HG03558 (cell line): ENCODE results near the gene IREB2.

Source experiments
- ATAC-seq: cut with Tn5 transposase; IDR thresholded peaks from one replicate; pipeline ENCODE4 v1.9.1; 2021; ENCODE audit warnings: moderate number of reproducible peaks; ENCODE audit not compliant: unreplicated experiment; ENCODE audit errors: extremely low read depth

Gene IREB2

DNA sequence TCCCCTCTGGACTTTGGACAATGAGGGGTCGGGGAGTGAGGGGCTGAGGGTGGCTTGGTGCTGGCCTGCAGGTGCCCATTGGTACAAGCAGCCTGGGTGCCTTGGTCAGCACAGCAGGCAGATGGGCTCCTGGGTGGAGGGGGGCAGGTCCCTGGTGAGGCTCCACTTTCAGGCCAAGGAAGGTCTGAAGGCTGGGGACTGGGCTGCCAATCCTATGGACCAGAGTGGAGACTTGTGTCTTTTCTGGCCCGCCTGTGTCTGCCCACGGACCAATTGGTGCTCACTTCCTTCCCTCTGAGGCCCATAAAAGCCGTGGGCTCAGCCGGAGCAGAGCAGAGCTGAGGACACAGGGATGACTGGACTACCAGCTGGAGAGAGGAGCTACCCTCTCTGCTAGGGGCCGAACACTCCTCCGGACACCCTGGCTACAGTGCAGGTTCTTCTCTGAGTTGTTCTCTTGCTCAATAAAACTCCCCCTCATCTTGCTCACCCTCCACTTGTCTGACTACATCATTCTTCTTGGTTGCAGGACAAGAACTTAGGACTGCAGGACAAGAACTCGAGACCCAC is 31.9 kb upstream of the IREB2 start:
- no peak for ATAC-seq

GRCh38 chr15:78407608-78408354 is 30.2 kb upstream of the IREB2 start:
- ATAC-seq, result no peak

GRCh38 chr15:78408355-78408640 is 29.7 kb upstream of the IREB2 start:
- no peak for ATAC-seq

GRCh38 chr15:78408961-78409360 is 29.1 kb upstream of the IREB2 start:
- no peak for ATAC-seq

DNA sequence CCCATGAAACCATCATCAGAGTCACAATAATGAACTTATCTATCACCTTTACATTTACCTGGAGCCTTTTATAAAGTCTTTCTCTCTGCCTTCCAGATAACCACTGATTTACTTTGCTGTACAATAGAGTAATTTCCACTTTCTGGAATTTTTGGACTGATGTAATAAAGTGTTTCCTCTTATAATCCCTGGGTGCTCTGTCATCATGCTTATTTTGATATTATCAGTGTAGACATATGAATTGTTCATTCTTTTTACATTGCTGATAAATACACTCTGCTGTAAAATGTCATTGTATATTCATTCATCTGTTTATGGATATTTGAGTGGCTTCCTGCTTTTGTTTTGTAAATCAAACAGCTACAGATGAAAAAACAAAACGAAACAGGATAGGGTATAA is 27.0 kb upstream of the IREB2 start:
- no peak for ATAC-seq

DNA sequence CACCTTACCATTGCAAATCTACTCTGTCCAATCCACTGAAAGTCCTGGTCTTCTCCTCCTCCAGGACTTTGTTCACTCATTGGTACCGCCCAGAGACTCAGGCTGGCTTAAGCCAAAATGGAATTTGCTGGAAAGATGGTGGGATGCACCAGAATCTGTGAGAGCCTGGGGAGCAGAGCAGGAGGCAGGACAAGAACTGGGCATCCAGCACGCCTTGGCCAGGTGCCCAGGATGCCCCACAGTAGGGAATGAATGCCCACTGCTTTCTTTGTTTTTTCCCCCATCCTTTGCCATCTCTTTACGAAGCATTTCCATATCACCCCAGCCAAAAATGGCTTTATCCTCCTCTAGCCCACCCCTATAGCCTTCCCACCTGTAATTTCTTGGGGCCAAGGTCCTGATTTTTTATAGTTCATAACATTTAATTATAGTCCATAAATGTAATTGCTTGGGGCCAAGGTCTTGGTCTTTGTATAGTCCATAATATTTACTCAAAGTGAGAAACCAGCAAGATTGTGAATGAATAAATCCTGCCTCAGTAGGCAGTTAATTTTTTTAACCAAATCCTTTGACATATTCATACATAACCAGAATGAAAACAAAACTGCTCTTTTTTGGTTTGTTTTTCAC is 23.3 kb upstream of the IREB2 start:
- ATAC-seq, result no peak

- no peak for ATAC-seq
Measured at GRCh38 chr15:78415284-78415683, 22.7 kb upstream of the IREB2 start.

DNA sequence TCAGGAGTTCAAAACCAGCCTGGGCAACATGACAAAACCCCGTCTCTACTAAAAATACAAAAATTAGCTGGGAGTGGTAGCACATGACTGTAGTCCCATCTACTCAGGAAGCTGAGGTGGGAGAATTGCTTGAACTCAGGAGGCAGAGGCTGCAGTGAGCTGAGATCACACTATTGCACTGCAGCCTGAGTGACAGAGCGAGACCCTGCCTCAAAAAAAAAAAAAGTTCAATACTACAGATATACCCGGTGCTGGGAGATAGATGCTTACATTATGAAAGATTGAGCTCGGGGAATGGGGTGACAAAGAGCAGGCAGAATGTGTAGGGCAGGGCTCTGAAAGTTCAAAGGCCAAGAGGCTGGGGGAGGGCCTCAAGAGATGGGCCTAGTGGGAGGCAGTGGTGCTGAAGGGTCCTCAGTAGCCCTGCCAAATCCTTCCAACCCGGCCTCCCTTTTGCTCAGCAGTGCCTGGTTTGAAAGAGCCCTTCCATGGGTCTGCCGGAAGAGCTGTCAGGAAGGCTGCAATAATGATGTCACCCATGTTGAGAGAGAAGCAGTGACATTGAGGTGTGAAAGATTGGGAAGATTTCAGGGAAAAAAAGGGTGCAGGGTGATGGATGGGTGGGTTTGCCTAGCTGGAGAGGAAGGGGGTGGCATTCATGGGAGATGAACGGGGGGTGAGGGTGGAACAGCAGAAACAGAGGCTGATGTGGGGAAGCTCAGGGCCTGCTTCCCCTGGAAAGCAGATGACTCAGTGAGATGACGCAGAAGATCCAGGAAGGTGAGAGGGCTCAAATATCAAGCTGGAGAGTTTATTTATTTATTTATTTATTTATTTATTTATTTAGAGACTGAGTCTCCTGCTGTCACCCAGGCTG is 20.0 kb upstream of the IREB2 start:
- no peak for ATAC-seq

- no peak for ATAC-seq
Measured at GRCh38 chr15:78418686-78419085, 19.3 kb upstream of the IREB2 start.

GRCh38 chr15:78419367-78419766 is 18.6 kb upstream of the IREB2 start:
- ATAC-seq, result no peak

DNA sequence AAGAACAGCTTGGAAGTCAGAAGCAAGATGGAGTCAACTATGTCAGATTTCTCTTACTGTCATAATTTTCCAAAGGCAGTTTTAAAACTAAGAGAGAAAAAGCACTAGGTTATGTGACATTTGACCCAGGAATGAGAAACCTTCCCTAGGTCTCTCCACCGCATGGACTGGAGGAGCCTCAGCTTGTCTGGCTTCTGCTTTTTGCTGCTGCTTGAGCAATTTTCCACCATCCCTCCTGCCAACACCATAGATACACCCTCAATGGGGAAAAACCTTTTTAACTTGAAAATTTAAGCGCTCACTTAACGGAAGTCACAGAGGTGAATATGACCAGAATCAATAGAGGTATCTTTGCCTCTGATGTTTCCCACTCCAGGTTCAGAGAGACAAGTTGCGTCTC is 17.8 kb upstream of the IREB2 start:
- no peak for ATAC-seq

GRCh38 chr15:78420766-78421165 is 17.2 kb upstream of the IREB2 start:
- no peak for ATAC-seq

DNA sequence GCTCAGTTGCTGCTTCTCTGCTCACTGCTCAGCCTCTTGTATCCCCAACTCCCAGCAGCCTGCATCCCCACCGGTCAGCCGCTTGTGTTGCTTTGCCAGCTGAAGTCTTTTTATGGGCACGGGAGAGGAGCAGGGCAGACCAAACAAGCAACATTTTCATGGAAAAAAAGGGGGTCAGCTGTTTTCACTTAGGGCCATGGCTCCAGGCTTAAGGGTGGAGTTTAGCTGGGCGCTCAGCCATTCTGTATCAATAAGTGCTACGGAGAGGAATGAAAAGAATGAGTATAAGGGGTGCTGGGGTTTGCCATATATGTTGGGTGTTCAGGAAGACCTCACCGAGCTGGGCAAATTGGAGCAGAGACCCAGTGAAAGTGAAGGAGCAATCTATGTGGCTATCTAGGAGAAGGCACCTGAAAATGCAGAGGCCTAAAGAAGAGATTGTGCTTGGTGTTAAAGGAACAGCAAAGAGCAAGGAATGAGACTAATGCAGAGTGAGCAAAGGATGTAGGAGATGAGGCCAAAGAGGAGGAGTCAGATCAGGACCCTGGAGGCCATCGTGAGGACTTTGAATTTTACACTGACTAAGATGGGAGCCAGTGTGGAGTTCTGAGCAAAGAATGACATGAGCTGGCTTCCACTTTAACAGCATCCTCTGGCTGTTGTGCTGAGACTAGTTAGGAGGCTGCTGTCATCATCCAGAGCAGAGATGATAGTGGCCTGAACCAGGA is 16.6 kb upstream of the IREB2 start:
- ATAC-seq, result no peak

DNA sequence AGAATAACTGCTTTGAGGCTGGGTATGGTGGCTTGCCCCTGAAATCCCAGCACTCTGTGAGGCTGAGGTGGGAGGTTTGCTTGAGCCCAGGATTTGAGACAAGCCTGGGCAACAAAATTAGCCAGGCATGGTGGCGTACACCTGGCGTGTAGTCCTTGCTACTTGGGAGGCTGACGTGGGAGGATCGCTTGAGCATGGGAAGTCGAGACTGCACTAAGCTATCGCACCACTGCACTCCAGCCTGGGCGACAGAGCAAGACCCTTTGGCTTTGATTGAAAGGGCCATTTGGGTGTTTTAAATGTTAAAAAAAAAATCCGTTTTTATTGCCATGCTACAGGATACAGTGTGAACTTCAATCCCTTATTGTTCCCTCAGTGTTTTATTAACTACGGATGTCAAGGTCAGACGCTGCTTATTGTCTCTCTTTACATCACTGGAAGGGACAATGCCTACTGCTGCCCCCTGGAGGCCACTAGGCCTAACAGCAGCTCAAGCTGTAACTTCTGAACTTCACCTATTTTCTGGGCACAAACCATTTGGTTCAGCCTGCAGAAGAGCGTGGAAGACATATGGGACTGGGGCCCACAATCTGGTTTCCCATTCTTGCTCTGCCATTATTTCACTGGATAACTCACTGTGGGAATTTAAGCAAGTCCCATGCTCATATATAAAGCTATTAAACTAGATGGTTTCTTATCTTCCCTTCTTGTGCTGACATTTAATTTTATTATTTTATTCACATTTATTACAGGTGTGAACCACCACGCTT is 15.3 kb upstream of the IREB2 start:
- no peak for ATAC-seq

DNA sequence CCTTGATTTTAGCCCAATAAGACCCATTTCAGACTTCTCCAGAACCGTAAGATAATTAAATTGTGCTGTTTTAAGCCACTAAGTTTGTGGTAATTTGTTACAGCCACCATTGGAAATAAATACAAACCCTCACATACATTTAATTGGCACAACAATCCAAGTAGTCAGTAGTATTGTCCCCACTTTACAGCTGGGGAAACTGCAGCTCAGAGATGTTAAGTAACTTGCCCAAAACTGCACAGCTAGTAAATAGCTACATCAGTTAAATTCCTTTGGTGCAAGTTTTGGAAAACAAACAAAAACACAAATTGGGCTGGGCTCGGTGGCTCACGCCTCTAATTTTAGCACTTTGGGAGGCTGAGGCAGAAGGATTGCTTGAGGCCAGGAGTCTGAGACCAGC is 13.3 kb upstream of the IREB2 start:
- ATAC-seq, result no peak

DNA sequence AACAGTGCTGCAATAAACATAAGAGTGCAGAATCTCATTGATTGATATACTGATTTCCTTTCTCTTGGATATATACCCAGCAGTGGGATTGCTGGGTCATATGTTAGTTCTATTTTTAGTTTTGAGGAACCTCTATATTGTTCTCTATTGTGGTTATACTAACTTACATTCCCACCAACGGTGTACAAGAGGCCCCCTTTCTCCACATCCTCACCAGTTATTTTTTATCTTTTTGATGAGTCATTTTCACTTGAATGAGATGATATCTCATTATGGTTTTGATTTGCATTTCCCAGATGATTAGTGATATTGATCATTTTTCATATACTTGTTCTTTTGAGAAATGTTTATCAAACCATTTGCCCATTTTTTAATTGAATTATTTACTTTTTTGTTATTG is 12.4 kb upstream of the IREB2 start:
- ATAC-seq, result no peak

- no peak for ATAC-seq
Measured at GRCh38 chr15:78426300-78426699, 11.7 kb upstream of the IREB2 start.

DNA sequence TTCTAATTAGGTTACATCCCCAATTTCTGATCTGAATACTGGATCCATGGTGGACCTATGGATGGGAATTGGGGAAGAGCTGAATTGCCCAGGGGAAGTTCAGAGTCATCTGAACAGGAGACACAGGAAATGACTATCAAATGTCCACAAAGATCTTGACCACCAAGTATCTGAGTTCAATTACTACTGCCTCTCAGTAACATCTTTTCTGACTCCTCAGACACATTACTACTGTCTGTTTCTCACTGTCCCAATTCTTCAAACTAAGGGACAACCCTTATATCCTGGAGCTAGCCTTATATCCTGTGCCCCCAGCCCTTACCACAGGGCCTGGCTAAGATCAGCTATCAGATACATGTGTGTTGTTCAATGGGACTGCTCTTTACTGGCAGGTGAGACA is 10.1 kb upstream of the IREB2 start:
- ATAC-seq, result no peak

- no peak for ATAC-seq
Measured at GRCh38 chr15:78429477-78429876, 8.5 kb upstream of the IREB2 start.

GRCh38 chr15:78431955-78432354 is 6.1 kb upstream of the IREB2 start:
- ATAC-seq, result no peak
